Measurements from ENCODE around the gene DOHH.

Gene DOHH

DNA sequence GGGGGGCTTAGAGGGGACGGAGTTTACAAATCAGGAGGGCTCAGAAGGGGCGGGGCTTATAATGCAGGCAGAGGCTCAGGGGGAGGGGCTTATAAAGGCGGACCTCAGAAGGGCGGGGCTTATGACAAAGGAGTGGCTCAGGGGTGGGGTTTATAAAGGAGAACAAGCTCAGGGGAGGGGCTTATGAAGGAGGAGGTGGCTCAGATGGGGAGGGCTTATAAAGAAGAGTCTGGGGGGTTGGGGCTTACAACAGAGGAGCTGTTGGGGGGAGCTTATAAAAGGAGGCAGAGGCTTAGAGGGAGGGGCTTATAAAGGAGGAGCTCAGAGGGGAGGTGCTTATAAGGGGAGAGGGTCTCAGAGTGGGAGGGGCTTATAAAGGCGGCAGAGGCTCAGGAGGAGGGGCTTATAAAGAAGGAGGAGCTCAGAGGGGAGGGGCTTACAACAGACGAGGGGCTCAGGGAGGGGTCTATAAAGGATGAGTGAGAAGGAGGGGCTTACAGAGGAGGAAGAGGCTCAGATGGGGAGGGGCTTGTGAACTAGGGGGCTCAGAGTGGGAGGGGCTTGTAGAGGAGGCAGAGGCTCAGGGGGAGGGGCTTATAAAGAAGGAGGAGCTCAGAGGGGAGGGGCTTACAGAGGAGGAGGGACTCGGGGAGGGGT lies 21.2 kb downstream of the DOHH start:
- no peak for TF ChIP-seq TAF1 (IDR thresholded peaks at IDR 0.05; ENCODE audit: borderline replicate concordance, low read depth, low read length)
- no peak for TF ChIP-seq POLR2AphosphoS5 (IDR thresholded peaks at IDR 0.05; ENCODE audit: low read depth, low read length)
- no peak for TF ChIP-seq POLR2A (IDR thresholded peaks at IDR 0.05; ENCODE audit: low read depth, low read length)
- no peak for DNase-seq (ENCODE audit: insufficient read length)
- no peak for FAIRE-seq

DNA sequence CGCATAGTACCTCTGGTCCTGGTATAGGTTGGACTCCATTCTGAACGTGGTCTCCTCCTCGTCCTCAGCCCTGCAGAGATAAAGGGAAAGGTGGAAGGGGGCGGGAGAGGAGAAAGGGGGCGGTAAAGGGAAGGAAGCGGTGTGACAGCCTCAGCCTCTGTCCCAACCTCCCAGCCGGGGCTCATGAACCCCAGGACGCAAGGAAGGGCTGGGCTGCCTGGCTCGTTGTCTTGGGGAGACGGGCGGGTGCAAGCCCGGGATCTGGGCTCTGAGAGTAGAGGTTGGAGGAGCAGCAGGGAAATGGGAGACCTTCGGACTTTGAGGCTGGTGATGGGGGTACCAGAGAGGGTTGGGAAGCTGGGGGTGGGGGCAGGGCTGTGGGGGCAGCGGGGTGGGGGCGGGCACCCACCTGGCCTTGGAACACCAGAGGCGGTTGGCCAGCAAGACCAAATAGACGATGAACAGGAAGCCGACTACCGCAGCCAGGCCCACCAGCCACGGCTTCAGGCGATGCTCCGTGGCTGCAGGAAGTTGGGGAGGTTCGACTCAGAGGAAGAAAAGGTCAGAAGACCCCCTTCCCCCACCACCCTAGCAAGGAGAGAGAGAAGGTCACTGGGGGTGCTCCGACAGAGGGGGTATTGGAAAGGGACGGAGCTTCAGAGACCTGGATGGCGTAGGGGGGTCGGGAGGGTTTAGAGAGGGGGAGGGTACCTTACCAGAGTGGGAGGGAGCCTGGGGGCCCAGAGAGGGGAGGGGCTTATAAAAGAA lies 21.9 kb downstream of the DOHH start:
- TF ChIP-seq POLR2AphosphoS5 (IDR thresholded peaks at IDR 0.05; ENCODE audit: low read depth, low read length) (no peak), POLR2A (IDR thresholded peaks at IDR 0.05; ENCODE audit: low read depth, low read length) (no peak), TAF1 (IDR thresholded peaks at IDR 0.05; ENCODE audit: borderline replicate concordance, low read depth, low read length) (no peak)
- no peak for FAIRE-seq
- no peak for DNase-seq (ENCODE audit: insufficient read length)

DNA sequence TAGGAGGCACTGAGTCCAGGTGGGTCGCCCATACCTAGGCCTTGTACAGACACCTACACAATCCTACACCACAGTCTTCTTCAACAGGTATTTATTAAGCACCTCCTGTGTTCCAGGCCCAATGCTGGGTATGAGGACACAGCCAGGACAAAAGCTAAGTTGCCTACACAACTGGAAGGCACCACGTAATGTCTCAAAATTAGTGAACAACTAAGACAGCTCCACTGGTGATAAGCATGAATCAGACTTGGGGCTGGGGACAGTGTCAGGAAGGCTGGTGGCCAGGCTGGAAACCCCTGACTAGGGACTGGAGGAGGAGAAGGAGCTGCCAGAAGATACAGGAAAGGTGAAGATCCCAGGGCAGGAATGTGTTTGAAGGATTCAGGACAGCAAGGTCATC lies 22.5 kb downstream of the DOHH start:
- no peak for FAIRE-seq
- DNase-seq (ENCODE audit: insufficient read length), result no peak

DNA sequence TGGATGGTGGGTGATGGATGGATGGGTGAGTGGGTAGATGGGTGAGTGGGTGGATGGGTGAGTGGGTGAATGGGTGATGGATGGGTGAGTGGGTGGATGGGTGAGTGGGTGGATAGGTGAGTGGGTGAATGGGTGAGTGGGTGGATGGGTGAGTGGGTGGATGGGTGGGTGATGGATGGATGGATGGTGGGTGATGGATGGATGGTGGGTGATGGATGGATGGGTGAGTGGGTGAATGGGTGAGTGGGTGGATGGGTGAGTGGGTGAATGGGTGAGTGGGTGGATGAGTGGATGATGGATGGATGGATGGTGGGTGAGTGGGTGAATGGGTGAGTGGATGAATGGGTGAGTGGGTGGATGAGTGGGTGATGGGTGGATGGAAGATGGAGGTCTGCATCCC lies 23.0 kb downstream of the DOHH start:
- FAIRE-seq (no peak), DNase-seq (ENCODE audit: insufficient read length) (no peak)
- TF ChIP-seq TAF1 (IDR thresholded peaks at IDR 0.05; ENCODE audit: borderline replicate concordance, low read depth, low read length) (no peak), POLR2AphosphoS5 (IDR thresholded peaks at IDR 0.05; ENCODE audit: low read depth, low read length) (no peak), POLR2A (IDR thresholded peaks at IDR 0.05; ENCODE audit: low read depth, low read length) (no peak)

More for the DNA sequence above, 22.5 kb downstream of the DOHH start:
- TF ChIP-seq POLR2A (IDR thresholded peaks at IDR 0.05; ENCODE audit: low read depth, low read length) (no peak), TAF1 (IDR thresholded peaks at IDR 0.05; ENCODE audit: borderline replicate concordance, low read depth, low read length) (no peak), POLR2AphosphoS5 (IDR thresholded peaks at IDR 0.05; ENCODE audit: low read depth, low read length) (no peak)

DNA sequence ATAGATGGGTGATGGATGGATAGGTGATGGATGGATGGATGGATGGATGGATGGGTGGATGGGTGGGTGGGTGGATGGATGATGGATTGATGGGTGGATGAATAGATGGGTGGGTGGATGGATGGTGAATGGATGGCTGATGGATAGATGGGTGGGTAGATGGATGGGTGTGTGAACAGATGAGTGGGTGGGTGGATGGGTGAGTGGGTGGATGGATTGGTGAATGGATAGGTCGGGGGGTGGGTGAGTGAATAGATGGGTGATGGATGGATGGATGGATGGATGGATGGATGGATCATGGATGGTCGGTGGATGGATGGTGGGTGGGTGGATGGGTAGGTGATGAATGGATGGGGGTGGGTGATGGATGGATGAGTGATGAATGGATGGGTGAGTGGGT lies 23.6 kb downstream of the DOHH start:
- no peak for FAIRE-seq
- DNase-seq (ENCODE audit: insufficient read length), result no peak
- TF ChIP-seq TAF1 (IDR thresholded peaks at IDR 0.05; ENCODE audit: borderline replicate concordance, low read depth, low read length) (no peak), POLR2AphosphoS5 (IDR thresholded peaks at IDR 0.05; ENCODE audit: low read depth, low read length) (no peak), POLR2A (IDR thresholded peaks at IDR 0.05; ENCODE audit: low read depth, low read length) (no peak)

DNA sequence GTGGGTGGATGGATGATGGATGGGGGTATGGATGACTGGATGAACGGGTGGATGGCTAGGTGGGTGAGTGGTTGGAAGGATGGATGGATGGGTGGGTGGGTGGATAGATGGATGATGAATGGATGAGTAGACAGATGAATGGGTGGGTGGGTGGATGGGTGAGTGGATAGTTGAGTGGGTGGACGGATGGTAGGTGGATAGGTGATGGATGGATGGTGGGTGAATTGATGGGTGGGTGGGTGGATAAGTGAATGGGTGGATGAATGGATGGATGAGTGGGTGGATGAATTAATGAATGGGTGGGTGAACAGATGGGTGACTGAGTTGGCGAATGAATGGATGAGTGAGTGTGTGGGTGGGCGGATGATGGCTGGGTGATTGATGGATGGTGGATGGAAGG lies 25.0 kb downstream of the DOHH start:
- FAIRE-seq (no peak), DNase-seq (ENCODE audit: insufficient read length) (no peak)
- TF ChIP-seq TAF1 (IDR thresholded peaks at IDR 0.05; ENCODE audit: borderline replicate concordance, low read depth, low read length) (no peak), POLR2A (IDR thresholded peaks at IDR 0.05; ENCODE audit: low read depth, low read length) (no peak)

DNA sequence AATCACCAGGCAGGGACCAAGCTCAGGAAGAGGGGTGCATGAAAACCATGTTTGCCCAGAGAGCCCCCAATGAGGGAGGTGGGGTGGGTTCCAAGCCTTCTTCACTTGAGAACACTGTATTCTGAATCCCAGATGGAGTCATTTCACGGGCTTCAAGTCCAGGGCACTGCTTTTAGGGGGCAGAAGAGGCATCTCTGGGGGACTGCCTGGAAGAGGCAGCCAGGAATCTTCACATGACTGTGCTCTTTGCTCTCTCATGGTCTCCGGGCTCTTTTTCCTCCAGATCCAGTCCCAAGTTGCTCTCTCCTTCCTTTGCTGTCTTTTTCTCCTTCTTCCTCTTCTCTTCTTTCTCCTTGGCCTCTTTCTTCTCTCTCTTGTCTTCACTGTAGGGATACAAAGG lies 25.9 kb downstream of the DOHH start:
- no peak for TF ChIP-seq TAF1 (IDR thresholded peaks at IDR 0.05; ENCODE audit: borderline replicate concordance, low read depth, low read length)
- no peak for TF ChIP-seq POLR2A (IDR thresholded peaks at IDR 0.05; ENCODE audit: low read depth, low read length)
- TF ChIP-seq POLR2AphosphoS5 (IDR thresholded peaks at IDR 0.05; ENCODE audit: low read depth, low read length), result no peak
- no peak for DNase-seq (ENCODE audit: insufficient read length)
- no peak for FAIRE-seq

DNA sequence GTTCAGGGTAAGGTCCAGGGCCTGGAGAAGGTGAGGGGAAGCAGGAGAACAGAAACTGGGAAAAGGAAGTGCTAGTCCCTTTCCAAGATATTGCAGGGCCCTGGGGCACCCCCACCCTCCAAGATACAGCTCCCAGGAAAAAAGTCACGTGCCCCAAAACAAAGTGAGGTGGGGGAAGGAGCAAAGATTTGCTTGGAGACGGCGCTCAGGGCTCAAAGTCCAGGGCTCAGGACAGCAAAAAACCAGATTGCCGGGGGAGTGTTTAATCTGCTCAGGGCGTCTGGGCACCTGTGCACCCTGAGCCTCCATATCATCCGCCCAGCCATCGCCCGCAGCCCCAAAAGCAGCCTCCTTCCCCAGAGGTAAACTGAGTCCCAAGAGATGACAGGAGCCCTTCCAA lies 26.5 kb downstream of the DOHH start:
- FAIRE-seq, result no peak
- TF ChIP-seq TAF1 (IDR thresholded peaks at IDR 0.05; ENCODE audit: borderline replicate concordance, low read depth, low read length) (no peak), POLR2AphosphoS5 (IDR thresholded peaks at IDR 0.05; ENCODE audit: low read depth, low read length) (no peak), POLR2A (IDR thresholded peaks at IDR 0.05; ENCODE audit: low read depth, low read length) (no peak)
- no peak for DNase-seq (ENCODE audit: insufficient read length)

DNA sequence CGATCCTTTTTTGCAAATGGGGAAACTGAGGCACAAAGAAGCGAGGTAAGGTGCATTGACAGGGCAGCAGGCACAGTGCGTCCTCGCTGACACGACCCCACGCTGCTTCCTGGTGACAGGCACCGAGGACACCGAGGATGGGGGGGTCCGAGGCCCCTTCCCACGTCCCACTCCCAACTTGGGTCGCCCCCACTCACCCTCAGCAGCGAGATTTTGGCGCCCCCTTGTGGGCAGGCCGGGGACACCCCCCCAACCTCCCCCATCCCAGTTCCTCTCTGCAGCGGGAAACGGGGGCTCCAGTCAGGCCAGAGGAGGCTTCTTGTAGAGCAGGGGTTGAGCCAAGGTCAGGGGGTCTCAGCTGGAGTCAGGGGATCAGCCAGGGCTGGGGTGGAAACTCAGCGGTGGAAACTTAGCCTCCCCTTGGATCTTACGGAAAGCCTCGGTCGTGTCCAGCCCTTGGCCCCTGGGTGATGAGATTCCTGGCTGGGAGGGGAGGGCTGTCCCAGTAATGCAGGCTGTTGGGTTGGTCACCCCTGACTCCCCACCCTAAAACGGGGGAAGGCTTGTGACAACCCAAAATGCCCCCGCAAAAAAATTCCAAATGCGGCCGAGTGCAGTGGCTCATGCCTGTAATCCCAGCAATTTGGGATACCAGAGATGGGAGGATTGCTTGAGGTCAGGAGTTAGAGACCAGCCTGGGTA lies 28.4 kb downstream of the DOHH start:
- TF ChIP-seq POLR2AphosphoS5 (IDR thresholded peaks at IDR 0.05; ENCODE audit: low read depth, low read length) (no peak), TAF1 (IDR thresholded peaks at IDR 0.05; ENCODE audit: borderline replicate concordance, low read depth, low read length) (no peak), POLR2A (IDR thresholded peaks at IDR 0.05; ENCODE audit: low read depth, low read length) (no peak)
- FAIRE-seq, result no peak
- DNase-seq (ENCODE audit: insufficient read length), result no peak

DNA sequence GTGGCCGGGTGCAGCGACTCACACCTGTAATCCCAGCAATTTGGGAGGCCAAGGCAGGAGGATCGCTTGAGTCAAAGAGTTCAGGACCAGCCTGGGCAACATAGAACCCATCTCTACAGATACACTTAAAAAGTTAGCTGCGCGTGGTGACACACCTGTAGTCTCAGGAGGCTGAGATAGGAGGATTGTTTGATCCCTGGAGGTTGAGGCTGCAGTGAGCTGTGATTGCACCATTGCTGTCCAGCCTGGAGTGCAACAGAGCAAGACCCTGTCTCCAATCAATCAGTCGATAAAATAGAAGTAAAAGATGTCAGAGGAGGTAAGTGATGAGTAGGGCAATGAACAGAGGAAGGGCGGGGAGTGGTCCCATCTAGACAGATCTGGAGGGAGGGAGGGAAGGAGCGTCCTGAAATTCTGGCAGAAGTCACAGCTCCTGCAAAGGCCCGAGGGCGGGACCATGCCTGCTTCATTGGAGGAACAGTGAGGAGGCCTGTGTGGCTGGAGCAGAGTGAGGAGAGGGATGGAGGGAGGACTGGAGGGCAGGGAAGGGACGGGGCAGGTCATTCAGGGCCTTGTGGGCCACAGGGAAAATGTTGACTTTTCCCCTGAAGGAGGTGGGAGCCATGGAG lies 29.9 kb downstream of the DOHH start:
- no peak for TF ChIP-seq POLR2AphosphoS5 (IDR thresholded peaks at IDR 0.05; ENCODE audit: low read depth, low read length)
- TF ChIP-seq POLR2A (IDR thresholded peaks at IDR 0.05; ENCODE audit: low read depth, low read length), result no peak
- TF ChIP-seq TAF1 (IDR thresholded peaks at IDR 0.05; ENCODE audit: borderline replicate concordance, low read depth, low read length), result no peak
- no peak for DNase-seq (ENCODE audit: insufficient read length)
- no peak for FAIRE-seq

Data from GM12892 (cell line).